ENCODE measurements around the gene DYNC1H1. TPM values are rescaled to one million over a fixed set of nuclear protein-coding genes. Genes with fewer than 3 reads are reported as not detected.

DYNC1H1 gene
- total and polyA plus RNA-seq, 2 donors (not counting 1 experiment from before 2014, with no cell fraction given), result 73.2 to 257 TPM

DNA sequence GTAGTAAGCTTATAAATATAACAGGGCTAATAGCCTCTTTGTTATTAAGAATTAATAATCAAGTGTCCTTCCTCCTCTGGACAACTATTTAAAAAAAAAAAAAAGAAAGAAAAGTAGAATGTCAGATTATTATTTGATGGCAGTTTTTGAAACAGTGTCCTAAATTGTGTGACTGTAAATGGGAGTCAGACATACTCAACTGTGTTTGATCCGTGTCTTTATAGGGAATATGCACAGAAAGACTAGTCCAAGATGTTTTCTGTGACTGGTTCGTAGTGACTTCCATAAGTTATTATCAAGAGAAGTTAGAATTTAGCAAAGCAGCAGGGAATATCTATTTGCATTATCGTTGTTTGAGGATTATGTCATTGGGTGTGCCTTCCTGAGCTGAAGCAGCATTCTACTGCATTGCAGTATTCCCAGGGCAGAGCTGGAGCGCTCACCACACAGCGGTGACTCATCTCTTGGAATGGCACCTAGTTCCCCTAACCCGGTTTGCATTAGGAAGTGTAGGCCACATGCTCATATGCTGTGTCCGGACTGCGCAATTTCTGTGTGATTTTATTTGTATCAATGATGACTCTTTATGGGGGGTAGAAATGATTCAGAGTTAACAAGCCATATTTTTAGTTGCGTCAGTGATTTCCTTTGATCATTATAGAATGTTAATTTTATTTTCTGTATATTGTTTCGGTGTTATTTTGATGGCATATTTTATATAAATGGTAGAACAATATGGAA lies 7.9 kb downstream of the DYNC1H1 start:
- intact Hi-C loops (cut with micrococcal nuclease), result no loop called here
- Histone ChIP-seq H3K9me3 (ENCODE audit: control extremely low read depth in 1 of 3, control insufficient read depth in 2 of 3, insufficient read depth in 1 of 3, low read length in 2 of 3) (no peaks in the 10 kb centered on the region), H4K20me1 (ENCODE audit: control insufficient read depth, insufficient read depth, low read length, poor library complexity, severe bottlenecking) (peaks cover 58% of the 10 kb centered on the region), H3K27ac (ENCODE audit: low read length in 2 of 2) (no peak overlapping the region), H3K9ac (ENCODE audit: low read length) (no peak overlapping the region), H3K79me2 (ENCODE audit: control insufficient read depth, insufficient read depth, low read length) (peaks cover 87% of the 10 kb centered on the region), H3K36me3 (replicated peaks in 1 of 2; ENCODE audit: control extremely low read depth in 1 of 2, control insufficient read depth in 1 of 2, extremely low read depth in 1 of 2, insufficient read depth in 2 of 2, low read length in 1 of 2) (peaks cover 7 to 16% of the 10 kb centered on the region in 2 experiments), H3K4me2 (replicated peaks; ENCODE audit: low read depth, low read length, poor library complexity, severe bottlenecking) (no peak overlapping the region), H3K4me3 (ENCODE audit: control extremely low read depth in 1 of 5, extremely low read depth in 1 of 5, insufficient read depth in 1 of 5, low read depth in 2 of 5, low read length in 4 of 5) (no peak overlapping the region), H3K27me3 (replicated peaks in 1 of 4; ENCODE audit: control extremely low read depth in 1 of 4, control insufficient read depth in 3 of 4, insufficient read depth in 4 of 4, low read length in 3 of 4) (no peaks in the 10 kb centered on the region), H3K4me1 (ENCODE audit: control insufficient read depth in 2 of 2, insufficient read depth in 2 of 2, low read length in 2 of 2) (peaks cover 3 to 18% of the 10 kb centered on the region in 2 donors), H2AFZ (ENCODE audit: insufficient read depth, low read depth, low read length, poor library complexity, severe bottlenecking) (no peak overlapping the region)
- no peak for DNase-seq
- ATAC-seq (ENCODE audit: low read depth), result no peak
- H3K9me3 Mint-ChIP-seq (ENCODE audit: insufficient read depth), result no peaks in the 10 kb centered on the region
- peaks cover 33% of the 10 kb centered on the region for H3K4me1 Mint-ChIP-seq
- no peaks in the 10 kb centered on the region for H3K27me3 Mint-ChIP-seq
- H3K4me3 Mint-ChIP-seq, result no peak overlapping the region
- POLR2A ChIA-PET, result interaction anchor here (0.7 kb wide), 1 partner anchor 77 kb away, joined by 4 read pairs; no protein-coding TSS in a partner anchor
- CTCF ChIA-PET, result interaction anchor here (0.7 to 1.4 kb wide), 3 partner anchors 124 to 1132 kb away, joined by 3 to 4 read pairs (median 4); no protein-coding TSS in a partner anchor
- WGBS (ENCODE audit: insufficient coverage), result 92% methylated on average over 9 of the region's 10 CpGs
- TF ChIP-seq, protein P1, sequence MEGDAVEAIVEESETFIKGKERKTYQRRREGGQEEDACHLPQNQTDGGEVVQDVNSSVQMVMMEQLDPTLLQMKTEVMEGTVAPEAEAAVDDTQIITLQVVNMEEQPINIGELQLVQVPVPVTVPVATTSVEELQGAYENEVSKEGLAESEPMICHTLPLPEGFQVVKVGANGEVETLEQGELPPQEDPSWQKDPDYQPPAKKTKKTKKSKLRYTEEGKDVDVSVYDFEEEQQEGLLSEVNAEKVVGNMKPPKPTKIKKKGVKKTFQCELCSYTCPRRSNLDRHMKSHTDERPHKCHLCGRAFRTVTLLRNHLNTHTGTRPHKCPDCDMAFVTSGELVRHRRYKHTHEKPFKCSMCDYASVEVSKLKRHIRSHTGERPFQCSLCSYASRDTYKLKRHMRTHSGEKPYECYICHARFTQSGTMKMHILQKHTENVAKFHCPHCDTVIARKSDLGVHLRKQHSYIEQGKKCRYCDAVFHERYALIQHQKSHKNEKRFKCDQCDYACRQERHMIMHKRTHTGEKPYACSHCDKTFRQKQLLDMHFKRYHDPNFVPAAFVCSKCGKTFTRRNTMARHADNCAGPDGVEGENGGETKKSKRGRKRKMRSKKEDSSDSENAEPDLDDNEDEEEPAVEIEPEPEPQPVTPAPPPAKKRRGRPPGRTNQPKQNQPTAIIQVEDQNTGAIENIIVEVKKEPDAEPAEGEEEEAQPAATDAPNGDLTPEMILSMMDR (IDR thresholded peaks at IDR 0.05), result no peak
- TF ChIP-seq EZH2 (IDR thresholded peaks at IDR 0.05; ENCODE audit: borderline replicate concordance, insufficient read depth, low read depth, low read length, poor library complexity, severe bottlenecking), result no peak
- H3K27ac Mint-ChIP-seq, result no peak overlapping the region

DNA sequence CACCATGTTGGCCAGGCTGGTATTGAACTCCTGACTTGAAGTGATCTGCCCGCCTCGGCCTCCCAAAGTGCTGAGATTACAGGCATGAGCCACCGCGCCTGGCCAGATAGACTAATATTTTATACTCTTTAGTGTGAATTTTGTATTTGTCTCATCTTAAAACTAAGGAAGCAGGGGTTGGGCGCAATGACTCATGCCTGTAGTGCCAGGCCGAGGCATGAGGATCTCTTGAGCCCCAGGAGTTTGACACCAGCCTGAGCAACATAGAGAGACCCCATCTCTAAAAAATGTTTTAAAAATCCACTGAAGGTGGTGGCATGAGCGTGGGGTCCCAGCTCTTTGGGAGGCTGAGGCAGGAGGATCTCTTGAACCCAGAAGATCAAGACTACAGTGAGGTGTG lies 9.0 kb downstream of the DYNC1H1 start:
- Histone ChIP-seq H3K27me3 (replicated peaks in 1 of 4; ENCODE audit: control extremely low read depth in 1 of 4, control insufficient read depth in 3 of 4, insufficient read depth in 4 of 4, low read length in 3 of 4) (no peaks in the 10 kb centered on the region), H3K36me3 (replicated peaks in 1 of 2; ENCODE audit: control extremely low read depth in 1 of 2, control insufficient read depth in 1 of 2, extremely low read depth in 1 of 2, insufficient read depth in 2 of 2, low read length in 1 of 2) (peaks cover 12 to 20% of the 10 kb centered on the region in 2 experiments), H4K20me1 (ENCODE audit: control insufficient read depth, insufficient read depth, low read length, poor library complexity, severe bottlenecking) (peaks cover 47% of the 10 kb centered on the region), H3K79me2 (ENCODE audit: control insufficient read depth, insufficient read depth, low read length) (peaks cover 81% of the 10 kb centered on the region), H3K27ac (ENCODE audit: low read length in 2 of 2) (no peak overlapping the region), H3K9me3 (ENCODE audit: control extremely low read depth in 1 of 3, control insufficient read depth in 2 of 3, insufficient read depth in 1 of 3, low read length in 2 of 3) (no peaks in the 10 kb centered on the region), H2AFZ (ENCODE audit: insufficient read depth, low read depth, low read length, poor library complexity, severe bottlenecking) (no peak overlapping the region), H3K4me3 (ENCODE audit: control extremely low read depth in 1 of 5, extremely low read depth in 1 of 5, insufficient read depth in 1 of 5, low read depth in 2 of 5, low read length in 4 of 5) (no peak overlapping the region), H3K4me2 (replicated peaks; ENCODE audit: low read depth, low read length, poor library complexity, severe bottlenecking) (no peak overlapping the region), H3K4me1 (ENCODE audit: control insufficient read depth in 2 of 2, insufficient read depth in 2 of 2, low read length in 2 of 2) (peaks cover 3 to 18% of the 10 kb centered on the region in 2 donors), H3K9ac (ENCODE audit: low read length) (no peak overlapping the region)
- DNase-seq (no peak), ATAC-seq (ENCODE audit: low read depth) (no peak)
- Mint-ChIP-seq H3K27me3 (no peaks in the 10 kb centered on the region), H3K4me1 (peaks cover 25% of the 10 kb centered on the region), H3K4me3 (no peak overlapping the region), H3K9me3 (ENCODE audit: insufficient read depth) (no peaks in the 10 kb centered on the region), H3K27ac (no peak overlapping the region)
- TF ChIP-seq, protein P1 (IDR thresholded peaks at IDR 0.05), result no peak
- no peak for TF ChIP-seq EZH2 (IDR thresholded peaks at IDR 0.05; ENCODE audit: borderline replicate concordance, insufficient read depth, low read depth, low read length, poor library complexity, severe bottlenecking)
- CTCF ChIA-PET, result interaction anchor here (0.8 to 1.4 kb wide), 2 partner anchors 123 kb away, joined by 3 to 4 read pairs; no protein-coding TSS in a partner anchor
- no CpG with 5 or more reads among the region's 7 CpGs for WGBS (ENCODE audit: insufficient coverage)
- intact Hi-C loops (cut with micrococcal nuclease), result no loop called here
- POLR2A ChIA-PET, result no interaction called here
